Stimulated activated memory B cell treated with anti-CD40 and anti-IgM and Interleukin-4, amounts not matched to agents 10 μg/mL and 1 μg/mL and 100 μg/mL, for 72 hours (primary cell): ENCODE measurements around the gene CACNA2D2.
"Not testable (repeated sequence)": the region's sequence is repeated elsewhere in the genome, so short reads cannot be mapped to it uniquely, and the experiment has no call there.

Experiments
- ATAC-seq: fragments of 150-1000 bp; cut with Tn5 transposase; 2 replicates; pipeline ENCODE4 v1.10.0; 2021
- H3K27ac Mint-ChIP-seq: one replicate; pipeline ENCODE4 v1.8.0; 2022; ENCODE audit warnings: mild to moderate bottlenecking, mixed read lengths
- H3K27me3 Mint-ChIP-seq: one replicate; pipeline ENCODE4 v1.8.0; 2022; ENCODE audit warnings: mixed read lengths
- H3K36me3 Mint-ChIP-seq: one replicate; pipeline ENCODE4 v1.8.0; 2022; ENCODE audit warnings: mixed read lengths
- H3K4me1 Mint-ChIP-seq: one replicate; pipeline ENCODE4 v1.8.0; 2022; ENCODE audit warnings: mixed read lengths
- H3K4me3 Mint-ChIP-seq: one replicate; pipeline ENCODE4 v1.8.0; 2022; ENCODE audit warnings: mild to moderate bottlenecking, moderate library complexity, mixed read lengths
- H3K9me3 Mint-ChIP-seq: one replicate; pipeline ENCODE4 v1.8.0; 2022; ENCODE audit warnings: mixed read lengths

CACNA2D2 gene

GRCh38 chr3:50516440-50516871 lies 13.0 kb upstream of the CACNA2D2 start:
- H3K27me3 Mint-ChIP-seq = peaks cover 17% of the 10 kb centered on the region
- peak overlapping the region; percentile 59 for H3K27ac Mint-ChIP-seq
- H3K9me3 Mint-ChIP-seq = no peaks in the 10 kb centered on the region
- no peaks in the 10 kb centered on the region for H3K36me3 Mint-ChIP-seq
- ATAC-seq = no peak
- peak overlapping the region; percentile 54 for H3K4me3 Mint-ChIP-seq
- peaks cover 29% of the 10 kb centered on the region for H3K4me1 Mint-ChIP-seq

- H3K36me3 Mint-ChIP-seq = no peaks in the 10 kb centered on the region
- peaks cover 11% of the 10 kb centered on the region for H3K27me3 Mint-ChIP-seq
- no peaks in the 10 kb centered on the region for H3K9me3 Mint-ChIP-seq
- peaks cover 29% of the 10 kb centered on the region for H3K4me1 Mint-ChIP-seq
- peak overlapping the region; percentile 59 for H3K27ac Mint-ChIP-seq
- H3K4me3 Mint-ChIP-seq = peak overlapping the region; percentile 54
- peak; percentile 75 for ATAC-seq
Observed at GRCh38 chr3:50515565-50516439, 12.4 kb upstream of the CACNA2D2 start.

GRCh38 chr3:50512908-50513307 lies 9.5 kb upstream of the CACNA2D2 start:
- not testable (repeated sequence) for H3K9me3 Mint-ChIP-seq, H3K36me3 Mint-ChIP-seq, H3K4me3 Mint-ChIP-seq, H3K27ac Mint-ChIP-seq, ATAC-seq
- Mint-ChIP-seq H3K27me3 (peaks cover 15% of the 10 kb centered on the region), H3K4me1 (peaks cover 32% of the 10 kb centered on the region)

GRCh38 chr3:50512131-50512530 lies 8.7 kb upstream of the CACNA2D2 start:
- H3K36me3 Mint-ChIP-seq = no peaks in the 10 kb centered on the region
- peaks cover 15% of the 10 kb centered on the region for H3K27me3 Mint-ChIP-seq
- no peak for ATAC-seq
- H3K27ac Mint-ChIP-seq = no peak overlapping the region
- H3K4me1 Mint-ChIP-seq = peaks cover 32% of the 10 kb centered on the region
- H3K4me3 Mint-ChIP-seq = no peak overlapping the region
- H3K9me3 Mint-ChIP-seq = no peaks in the 10 kb centered on the region

GRCh38 chr3:50510325-50510724 lies 6.9 kb upstream of the CACNA2D2 start:
- peaks cover 17% of the 10 kb centered on the region for H3K4me1 Mint-ChIP-seq
- no peaks in the 10 kb centered on the region for H3K36me3 Mint-ChIP-seq
- H3K9me3 Mint-ChIP-seq = no peaks in the 10 kb centered on the region
- peaks cover 9% of the 10 kb centered on the region for H3K27me3 Mint-ChIP-seq
- ATAC-seq = peak; percentile 49
- no peak overlapping the region for H3K4me3 Mint-ChIP-seq
- H3K27ac Mint-ChIP-seq = no peak overlapping the region

- H3K4me1 Mint-ChIP-seq = peaks cover 11% of the 10 kb centered on the region
- ATAC-seq = no peak
- H3K27me3 Mint-ChIP-seq = peaks cover 9% of the 10 kb centered on the region
- H3K27ac Mint-ChIP-seq = no peak overlapping the region
- H3K4me3 Mint-ChIP-seq = no peak overlapping the region
- H3K36me3 Mint-ChIP-seq = no peaks in the 10 kb centered on the region
- no peaks in the 10 kb centered on the region for H3K9me3 Mint-ChIP-seq
Observed at GRCh38 chr3:50509715-50510114, 6.3 kb upstream of the CACNA2D2 start.

- no peak overlapping the region for H3K27ac Mint-ChIP-seq
- H3K36me3 Mint-ChIP-seq = no peaks in the 10 kb centered on the region
- peaks cover 8% of the 10 kb centered on the region for H3K4me1 Mint-ChIP-seq
- no peaks in the 10 kb centered on the region for H3K9me3 Mint-ChIP-seq
- no peak overlapping the region for H3K4me3 Mint-ChIP-seq
- H3K27me3 Mint-ChIP-seq = peaks cover 9% of the 10 kb centered on the region
- ATAC-seq = no peak
Observed at GRCh38 chr3:50508821-50509220, 5.4 kb upstream of the CACNA2D2 start.

GRCh38 chr3:50506169-50506568 lies 2.7 kb upstream of the CACNA2D2 start:
- Mint-ChIP-seq H3K36me3 (no peaks in the 10 kb centered on the region), H3K27ac (no peak overlapping the region), H3K9me3 (no peaks in the 10 kb centered on the region), H3K27me3 (peaks cover 26% of the 10 kb centered on the region), H3K4me3 (no peak overlapping the region), H3K4me1 (peaks cover 15% of the 10 kb centered on the region)
- no peak for ATAC-seq

GRCh38 chr3:50504681-50505080 lies 1.2 kb upstream of the CACNA2D2 start:
- no peaks in the 10 kb centered on the region for H3K36me3 Mint-ChIP-seq
- no peak overlapping the region for H3K4me3 Mint-ChIP-seq
- peaks cover 41% of the 10 kb centered on the region for H3K27me3 Mint-ChIP-seq
- no peak overlapping the region for H3K27ac Mint-ChIP-seq
- no peaks in the 10 kb centered on the region for H3K9me3 Mint-ChIP-seq
- peaks cover 7% of the 10 kb centered on the region for H3K4me1 Mint-ChIP-seq
- no peak for ATAC-seq

GRCh38 chr3:50502584-50503423 lies 630 bp downstream of the CACNA2D2 start:
- Mint-ChIP-seq H3K27me3 (peaks cover 51% of the 10 kb centered on the region), H3K4me3 (peak overlapping the region; percentile 61), H3K27ac (no peak overlapping the region), H3K4me1 (peaks cover 7% of the 10 kb centered on the region), H3K36me3 (no peaks in the 10 kb centered on the region), H3K9me3 (no peaks in the 10 kb centered on the region)
- ATAC-seq = peak; percentile 17

GRCh38 chr3:50502225-50502583 lies 1.2 kb downstream of the CACNA2D2 start:
- H3K4me1 Mint-ChIP-seq = peaks cover 7% of the 10 kb centered on the region
- no peak overlapping the region for H3K27ac Mint-ChIP-seq
- H3K27me3 Mint-ChIP-seq = peaks cover 57% of the 10 kb centered on the region
- ATAC-seq = no peak
- no peak overlapping the region for H3K4me3 Mint-ChIP-seq
- H3K9me3 Mint-ChIP-seq = no peaks in the 10 kb centered on the region
- H3K36me3 Mint-ChIP-seq = no peaks in the 10 kb centered on the region

- H3K27ac Mint-ChIP-seq = no peak overlapping the region
Observed at GRCh38 chr3:50495609-50496423, 7.6 kb downstream of the CACNA2D2 start.

GRCh38 chr3:50494126-50494525 lies 9.3 kb downstream of the CACNA2D2 start:
- no peaks in the 10 kb centered on the region for H3K9me3 Mint-ChIP-seq
- H3K27me3 Mint-ChIP-seq = peaks cover 27% of the 10 kb centered on the region
- no peaks in the 10 kb centered on the region for H3K36me3 Mint-ChIP-seq
- no peak for ATAC-seq
- no peaks in the 10 kb centered on the region for H3K4me1 Mint-ChIP-seq
- no peak overlapping the region for H3K27ac Mint-ChIP-seq
- H3K4me3 Mint-ChIP-seq = no peak overlapping the region

More at GRCh38 chr3:50495609-50496423, 7.6 kb downstream of the CACNA2D2 start:
- no peak overlapping the region for H3K4me3 Mint-ChIP-seq
- no peaks in the 10 kb centered on the region for H3K4me1 Mint-ChIP-seq
- no peaks in the 10 kb centered on the region for H3K36me3 Mint-ChIP-seq
- H3K9me3 Mint-ChIP-seq = no peaks in the 10 kb centered on the region
- ATAC-seq = no peak
- H3K27me3 Mint-ChIP-seq = peaks cover 44% of the 10 kb centered on the region

GRCh38 chr3:50493623-50494022 lies 9.8 kb downstream of the CACNA2D2 start:
- Mint-ChIP-seq H3K27ac (no peak overlapping the region), H3K36me3 (no peaks in the 10 kb centered on the region), H3K27me3 (peaks cover 22% of the 10 kb centered on the region), H3K4me3 (no peak overlapping the region), H3K9me3 (no peaks in the 10 kb centered on the region), H3K4me1 (no peaks in the 10 kb centered on the region)
- no peak for ATAC-seq

GRCh38 chr3:50493086-50493485 lies 10.3 kb downstream of the CACNA2D2 start:
- no peaks in the 10 kb centered on the region for H3K36me3 Mint-ChIP-seq
- H3K9me3 Mint-ChIP-seq = no peaks in the 10 kb centered on the region
- peaks cover 17% of the 10 kb centered on the region for H3K27me3 Mint-ChIP-seq
- ATAC-seq = no peak
- no peaks in the 10 kb centered on the region for H3K4me1 Mint-ChIP-seq
- H3K4me3 Mint-ChIP-seq = no peak overlapping the region
- no peak overlapping the region for H3K27ac Mint-ChIP-seq
